ENCODE results near the gene LRRC42. TPM values are rescaled to one million over a fixed set of nuclear protein-coding genes. Genes with fewer than 3 reads are reported as not detected.

LRRC42 gene, protein sequence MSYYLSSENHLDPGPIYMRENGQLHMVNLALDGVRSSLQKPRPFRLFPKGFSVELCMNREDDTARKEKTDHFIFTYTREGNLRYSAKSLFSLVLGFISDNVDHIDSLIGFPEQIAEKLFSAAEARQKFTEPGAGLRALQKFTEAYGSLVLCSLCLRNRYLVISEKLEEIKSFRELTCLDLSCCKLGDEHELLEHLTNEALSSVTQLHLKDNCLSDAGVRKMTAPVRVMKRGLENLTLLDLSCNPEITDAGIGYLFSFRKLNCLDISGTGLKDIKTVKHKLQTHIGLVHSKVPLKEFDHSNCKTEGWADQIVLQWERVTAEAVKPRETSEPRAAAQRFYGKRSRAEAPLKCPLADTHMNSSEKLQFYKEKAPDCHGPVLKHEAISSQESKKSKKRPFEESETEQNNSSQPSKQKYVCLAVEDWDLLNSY
- total RNA-seq = 13.8 TPM
- long read RNA-seq, transcript LRRC42-203 (9 exons, 2,037 nt) = major isoform, 5 of 12 reads
- long read RNA-seq, partial matches to known transcripts = 0 of 12 reads
- long read RNA-seq, other reads (novel, unspliced or antisense) = 3 of 12 reads

DNA sequence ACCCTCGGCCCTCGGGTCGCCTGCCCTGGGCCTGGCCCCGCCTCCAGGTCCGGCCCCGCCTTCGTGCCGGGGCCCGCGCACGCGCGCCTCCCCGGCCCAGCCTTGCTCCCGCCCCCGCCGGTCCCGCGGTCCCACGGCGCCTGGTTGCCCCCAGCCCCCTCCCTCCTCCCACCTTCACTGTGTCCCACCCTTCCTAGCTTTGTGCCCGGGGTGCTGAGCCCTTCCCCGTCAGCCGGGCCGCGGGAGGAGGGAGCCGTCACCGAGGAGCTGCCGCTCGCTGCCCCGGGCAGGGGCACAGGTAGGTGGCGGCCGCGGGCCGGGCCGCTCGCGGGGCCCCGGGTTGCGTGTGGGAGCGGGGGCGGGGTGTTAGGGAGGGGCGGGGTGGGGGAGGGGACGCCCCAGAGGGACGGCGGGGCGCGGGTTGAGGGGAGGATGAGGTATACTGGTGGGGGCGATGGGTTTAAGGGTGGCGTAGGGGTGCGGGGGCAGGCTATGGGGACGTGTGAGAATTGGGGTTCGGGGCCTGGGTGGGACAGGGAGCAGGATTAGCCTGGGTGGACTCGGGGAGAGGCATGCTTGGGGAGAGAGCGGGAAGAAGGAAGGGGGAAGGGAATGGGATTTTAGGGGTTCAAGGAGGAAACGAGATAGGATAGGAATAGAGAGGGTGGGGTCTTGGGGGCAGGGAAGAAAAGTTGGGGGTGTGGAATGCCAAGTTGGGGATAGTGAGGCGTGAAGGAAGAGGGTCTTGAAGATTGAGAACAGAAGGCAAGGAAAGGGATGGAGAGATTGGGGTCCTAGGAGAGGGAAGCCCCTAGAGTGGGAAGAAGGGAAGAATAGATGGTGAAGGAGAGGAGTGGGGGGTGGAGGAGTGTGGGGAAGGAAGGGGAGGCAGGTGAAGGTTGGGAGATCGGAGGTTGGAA, at the start of gene LRRC42:
LRRC42 (plus strand) TSS at position 99 of the 920 bp plus-strand sequence. CDS start 5,650 bp downstream, outside the sequence.
- no peak for DNase-seq (ENCODE audit: missing footprints)
- intact Hi-C loops (cut with DNase I) = loop anchor here (2.0 to 10.0 kb wide), 5 partner anchors 56 to 818 kb away; partner anchors contain the start of genes NDC1, PARS2, TCEANC2 and TMEM59
- ATAC-seq = peak; percentile 91

DNA sequence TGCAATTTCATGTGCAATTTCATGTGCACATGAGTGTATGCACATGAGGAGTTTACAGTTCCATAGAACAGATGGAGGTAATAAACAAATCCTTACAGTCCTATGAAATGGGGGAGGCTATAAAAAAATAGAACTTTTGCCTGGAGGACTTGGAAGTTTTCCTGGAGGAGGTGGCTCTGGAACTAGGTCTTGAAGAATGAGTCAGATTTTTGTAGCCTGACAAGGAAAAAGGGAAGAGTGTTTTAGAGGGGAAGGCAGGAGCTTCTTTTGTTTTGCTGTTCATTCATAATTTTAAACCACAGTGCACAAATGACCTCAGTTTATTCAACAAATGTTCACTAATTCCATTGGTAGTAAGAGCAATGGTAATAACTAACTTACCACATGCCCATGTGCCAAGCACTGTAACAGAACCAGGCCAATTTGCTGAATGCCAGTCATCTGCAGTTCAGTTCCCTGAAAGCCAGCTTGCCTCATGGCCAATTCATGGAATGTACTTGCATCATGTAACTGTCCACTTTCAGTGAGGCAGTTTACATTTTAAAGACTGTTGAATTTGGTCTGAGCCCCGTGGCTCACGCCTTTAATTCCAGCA, 49.4 kb upstream of the LRRC42 start:
- intact Hi-C loops (cut with DNase I) = no loop called here

DNA sequence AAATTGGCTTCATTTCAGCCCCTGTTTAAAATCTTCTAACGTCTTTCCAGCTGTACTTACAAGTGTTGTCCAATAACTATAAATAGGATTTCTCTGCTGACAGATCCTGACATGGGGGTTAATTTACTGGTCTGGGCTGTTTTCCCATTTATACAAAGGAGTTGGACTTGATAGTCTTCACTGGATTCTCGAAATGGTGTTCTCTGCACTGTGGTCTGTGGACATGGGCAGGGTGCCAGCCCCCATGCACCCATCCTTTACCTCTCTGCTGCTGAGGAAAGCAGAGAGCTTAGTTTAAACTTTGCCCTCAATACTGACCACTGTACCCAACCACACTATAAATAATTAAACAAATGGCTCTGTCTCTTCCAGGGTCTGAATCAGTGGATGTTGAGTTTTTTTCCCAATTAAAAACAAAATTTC, 46.9 kb upstream of the LRRC42 start:
- intact Hi-C loops (cut with DNase I) = no loop called here
- ATAC-seq (peak; percentile 46), DNase-seq (ENCODE audit: missing footprints) (no peak)

More for the DNA sequence above, 49.4 kb upstream of the LRRC42 start:
- ATAC-seq (no peak), DNase-seq (ENCODE audit: missing footprints) (no peak)

DNA sequence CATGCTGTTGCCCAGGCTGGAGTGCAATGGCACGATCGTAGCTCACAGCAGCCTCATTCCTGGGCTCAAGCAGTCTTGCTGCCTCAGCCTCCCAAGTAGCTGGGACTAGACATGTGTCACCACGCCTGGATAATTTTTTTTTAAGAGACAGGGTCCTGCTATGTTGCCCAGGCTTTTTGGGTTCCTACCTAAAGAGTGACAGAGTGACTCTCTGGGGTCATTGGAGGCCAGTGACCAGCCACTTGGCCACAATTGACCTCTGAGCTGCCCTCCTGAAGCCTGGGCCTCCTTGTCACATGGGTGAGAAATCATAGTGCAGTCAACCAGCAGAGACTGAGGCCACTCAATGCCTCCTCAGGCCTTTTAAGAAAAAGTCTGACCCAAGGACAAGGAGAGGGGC, 46.4 kb upstream of the LRRC42 start:
- ATAC-seq (no peak), DNase-seq (ENCODE audit: missing footprints) (no peak)
- intact Hi-C loops (cut with DNase I) = no loop called here

DNA sequence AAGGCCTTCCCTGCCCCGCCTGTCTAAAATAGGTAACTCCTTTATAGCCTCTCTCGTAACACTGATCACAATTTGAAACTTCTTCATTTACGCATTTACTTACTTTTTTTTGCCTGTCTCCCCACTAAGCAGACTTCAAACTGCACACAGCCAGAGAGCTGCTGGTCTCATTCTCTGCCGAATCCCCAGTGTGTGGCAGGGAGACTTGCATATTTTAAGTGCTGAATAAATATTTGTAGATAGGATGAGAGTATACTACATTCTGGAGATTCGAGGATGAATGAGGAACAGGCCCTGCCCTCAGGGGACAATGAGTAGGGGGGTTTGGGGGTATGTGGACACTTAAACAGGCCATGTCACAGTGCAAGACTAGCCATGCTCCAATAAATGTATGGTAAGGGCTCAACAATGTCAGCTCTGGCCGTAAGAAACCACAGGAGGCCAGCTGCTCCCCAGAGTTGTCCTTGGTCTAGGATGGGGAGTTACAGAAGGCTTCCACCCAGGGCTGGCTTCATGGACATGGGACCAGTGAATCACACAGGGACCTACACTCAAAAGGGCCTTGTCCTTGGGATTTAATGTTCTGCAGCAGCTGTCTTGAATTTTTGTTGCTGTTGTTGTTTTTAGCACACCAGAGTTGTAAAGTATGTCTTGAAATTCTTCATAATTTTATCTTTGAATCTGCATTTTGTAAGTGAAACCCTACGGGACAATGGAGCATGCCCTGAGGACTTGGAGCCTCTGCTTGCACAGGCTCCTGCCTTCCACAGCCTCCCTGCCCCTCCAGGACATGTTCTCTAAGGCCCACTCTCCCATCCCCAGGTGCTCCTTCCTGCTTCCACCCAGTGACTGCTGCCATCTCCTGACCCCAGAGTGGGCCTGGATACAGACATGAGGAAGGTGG, 43.7 kb upstream of the LRRC42 start:
- DNase-seq (ENCODE audit: missing footprints) (no peak), ATAC-seq (no peak)
- intact Hi-C loops (cut with DNase I) = no loop called here

DNA sequence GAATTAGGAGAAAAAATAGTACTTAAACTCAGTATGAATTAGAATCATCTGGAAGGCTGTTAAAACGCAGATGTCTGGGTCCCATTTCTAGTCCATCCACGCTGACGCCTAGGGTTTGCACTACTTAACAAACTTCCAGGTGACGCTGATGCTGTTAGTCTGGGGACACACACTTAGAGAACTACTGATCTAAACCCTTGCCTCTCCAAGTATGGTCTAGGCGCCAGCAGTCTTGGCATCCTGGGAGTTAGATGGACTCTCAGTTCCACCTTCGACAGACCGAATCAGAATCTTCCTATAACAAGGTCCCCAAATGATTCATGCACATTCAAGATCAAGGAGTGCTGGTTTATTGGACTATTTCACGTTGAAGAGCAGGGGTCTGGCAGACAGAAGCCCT, 40.6 kb upstream of the LRRC42 start:
- ATAC-seq (no peak), DNase-seq (ENCODE audit: missing footprints) (no peak)
- intact Hi-C loops (cut with DNase I) = no loop called here

DNA sequence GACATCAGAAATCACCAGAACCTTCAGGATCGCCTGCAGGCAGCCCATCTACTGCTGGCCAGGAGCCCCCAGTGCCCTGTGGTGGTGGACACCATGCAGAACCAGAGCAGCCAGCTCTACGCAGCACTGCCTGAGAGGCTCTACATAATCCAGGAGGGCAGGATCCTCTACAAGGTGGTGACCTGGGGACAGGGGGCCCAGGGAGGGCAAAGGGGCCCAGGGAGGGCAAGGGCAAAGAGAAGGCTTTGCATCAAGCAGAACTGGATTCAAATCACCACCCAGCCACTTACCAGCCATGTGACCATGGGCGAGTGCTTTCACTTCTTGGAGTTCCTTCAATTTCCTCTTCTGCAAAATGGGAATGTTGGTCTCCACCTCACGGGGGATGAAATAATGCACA, 40.0 kb upstream of the LRRC42 start:
- intact Hi-C loops (cut with DNase I) = no loop called here
- DNase-seq (ENCODE audit: missing footprints) (no peak), ATAC-seq (no peak)

DNA sequence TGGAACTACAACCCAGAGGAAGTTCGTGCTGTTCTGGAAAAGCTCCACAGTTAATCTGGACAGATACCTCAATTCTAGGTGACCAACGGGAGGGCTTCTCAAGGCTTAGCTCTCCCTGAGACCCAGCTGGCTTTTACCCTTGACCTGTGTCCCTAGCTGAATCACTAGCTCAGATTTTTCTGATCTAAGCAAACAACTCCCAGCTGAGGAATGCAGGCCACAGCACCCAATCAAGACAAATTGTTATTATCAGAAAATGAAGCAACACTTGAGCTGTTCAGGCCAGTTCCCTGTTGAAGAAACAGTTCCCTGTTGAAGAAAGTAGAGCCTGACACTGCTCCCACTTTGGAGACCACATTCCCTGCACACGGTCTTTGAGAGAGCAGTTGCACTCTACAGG, 36.2 kb upstream of the LRRC42 start:
- DNase-seq (ENCODE audit: missing footprints) (no peak), ATAC-seq (no peak)
- intact Hi-C loops (cut with DNase I) = no loop called here

DNA sequence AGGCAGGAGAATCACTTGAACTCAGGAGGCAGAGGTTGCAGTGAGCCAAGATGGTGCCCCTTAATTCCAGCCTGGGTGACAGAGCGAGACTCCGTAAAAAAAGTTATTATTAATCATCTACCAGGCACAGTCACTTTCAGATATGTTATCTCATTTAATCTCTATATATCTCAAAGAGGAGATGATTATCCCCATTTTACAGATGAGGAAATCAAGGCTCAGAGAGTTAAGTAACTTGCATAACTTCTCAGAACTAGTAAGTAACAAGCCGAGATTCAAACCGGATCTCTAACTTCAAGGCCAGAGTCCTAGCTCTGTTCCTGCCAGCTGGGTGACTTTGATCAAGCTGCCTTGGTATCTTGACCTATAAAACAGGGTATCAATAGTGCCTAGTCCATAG, 34.7 kb upstream of the LRRC42 start:
- intact Hi-C loops (cut with DNase I) = no loop called here
- DNase-seq (ENCODE audit: missing footprints) = no peak
- no peak for ATAC-seq

DNA sequence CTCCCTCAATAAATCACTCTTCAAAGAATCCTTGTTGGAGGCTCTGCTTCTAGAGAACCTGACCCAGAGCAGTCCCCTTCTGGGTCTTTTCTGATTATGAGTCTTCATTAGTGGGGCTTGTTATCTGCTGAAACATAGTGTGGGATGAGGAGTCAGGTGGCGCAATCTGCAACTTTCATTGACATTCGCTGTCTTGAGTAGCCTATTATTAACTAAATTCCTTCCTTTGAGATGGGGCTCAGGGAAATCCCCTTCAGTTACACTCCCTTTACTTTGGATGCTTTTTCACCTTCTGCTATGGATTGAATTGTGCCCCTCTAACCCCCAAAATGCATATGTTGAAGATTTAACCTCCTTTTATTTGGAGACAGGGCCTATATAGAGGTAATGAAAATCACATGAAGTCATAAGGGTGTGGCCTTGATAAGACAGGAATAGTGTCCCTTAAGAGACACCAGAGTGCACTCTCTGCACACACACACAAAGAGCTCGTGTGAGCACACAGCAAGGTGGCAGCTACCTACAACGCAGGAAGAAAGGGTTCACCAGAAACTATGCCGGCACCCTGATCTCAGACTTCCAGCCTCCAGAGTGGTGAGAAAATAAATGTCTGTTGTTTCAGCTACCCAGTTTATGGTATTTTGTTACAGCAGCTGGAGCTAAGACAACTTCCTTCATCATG, 32.7 kb upstream of the LRRC42 start:
- ATAC-seq (no peak), DNase-seq (ENCODE audit: missing footprints) (no peak)
- intact Hi-C loops (cut with DNase I) = no loop called here

DNA sequence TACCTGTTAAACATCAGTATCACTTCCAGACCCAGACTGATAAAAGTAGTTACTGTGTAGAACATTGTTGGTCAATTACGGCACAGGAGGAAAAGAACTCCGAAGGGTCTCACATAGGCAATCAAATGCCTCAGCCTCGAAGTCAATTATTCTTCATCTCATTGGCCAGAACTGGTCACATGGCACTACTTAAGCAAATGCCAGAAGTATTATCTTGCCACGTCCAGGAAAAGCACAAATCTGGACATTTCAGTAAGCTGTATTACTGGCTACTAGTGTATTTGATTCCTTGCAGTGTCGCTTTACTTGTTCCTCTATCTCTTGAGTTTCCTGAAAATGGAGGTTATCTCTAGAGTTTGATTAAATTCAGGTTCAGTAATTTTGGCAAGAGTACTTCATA, 27.8 kb upstream of the LRRC42 start:
- no peak for DNase-seq (ENCODE audit: missing footprints)
- intact Hi-C loops (cut with DNase I) = no loop called here
- no peak for ATAC-seq

DNA sequence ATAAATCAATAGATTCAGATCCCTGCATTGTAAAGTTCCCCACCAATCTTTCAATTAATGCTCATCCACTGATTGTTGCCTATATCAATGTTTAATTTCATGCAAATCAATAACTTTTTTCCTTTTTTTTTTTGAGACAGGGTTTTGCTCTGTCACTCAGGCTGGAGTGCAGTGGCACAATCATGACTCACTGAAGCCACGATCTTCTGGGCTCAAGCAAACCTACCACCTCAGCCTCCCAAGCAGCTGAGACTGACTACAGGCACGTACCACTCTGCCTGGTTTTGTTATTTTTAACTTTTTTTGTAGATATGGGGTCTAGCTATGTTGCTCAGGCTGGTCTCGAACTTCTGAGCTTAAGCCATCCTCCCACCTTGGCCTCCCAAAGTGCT, 26.5 kb upstream of the LRRC42 start:
- no peak for ATAC-seq
- intact Hi-C loops (cut with DNase I) = no loop called here
- no peak for DNase-seq (ENCODE audit: missing footprints)

DNA sequence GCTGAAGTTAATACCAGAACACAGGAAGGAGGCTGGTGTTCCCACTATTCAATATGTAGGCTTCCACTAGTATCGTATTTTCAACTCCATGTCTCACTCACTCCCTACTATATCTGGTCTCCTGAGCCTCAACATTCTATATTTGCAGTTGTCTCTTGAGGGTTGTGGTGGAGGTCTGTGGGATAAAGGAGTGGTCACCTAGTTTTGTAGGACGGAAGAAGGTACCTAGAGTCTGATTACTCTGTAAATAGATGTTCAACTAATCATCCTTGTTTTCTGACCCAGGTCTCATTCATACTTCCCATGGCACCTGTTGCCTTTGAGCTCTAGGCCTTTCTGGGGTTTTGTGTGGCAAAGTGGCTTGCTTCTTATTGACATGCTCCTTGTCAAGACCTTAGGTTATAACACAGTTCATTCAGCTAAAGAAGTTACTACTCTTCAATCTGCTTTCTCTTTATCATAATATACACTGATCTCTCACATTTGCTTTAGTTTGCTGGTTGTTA, 18.7 kb upstream of the LRRC42 start:
- intact Hi-C loops (cut with DNase I) = no loop called here
- DNase-seq (ENCODE audit: missing footprints) = no peak
- no peak for ATAC-seq

DNA sequence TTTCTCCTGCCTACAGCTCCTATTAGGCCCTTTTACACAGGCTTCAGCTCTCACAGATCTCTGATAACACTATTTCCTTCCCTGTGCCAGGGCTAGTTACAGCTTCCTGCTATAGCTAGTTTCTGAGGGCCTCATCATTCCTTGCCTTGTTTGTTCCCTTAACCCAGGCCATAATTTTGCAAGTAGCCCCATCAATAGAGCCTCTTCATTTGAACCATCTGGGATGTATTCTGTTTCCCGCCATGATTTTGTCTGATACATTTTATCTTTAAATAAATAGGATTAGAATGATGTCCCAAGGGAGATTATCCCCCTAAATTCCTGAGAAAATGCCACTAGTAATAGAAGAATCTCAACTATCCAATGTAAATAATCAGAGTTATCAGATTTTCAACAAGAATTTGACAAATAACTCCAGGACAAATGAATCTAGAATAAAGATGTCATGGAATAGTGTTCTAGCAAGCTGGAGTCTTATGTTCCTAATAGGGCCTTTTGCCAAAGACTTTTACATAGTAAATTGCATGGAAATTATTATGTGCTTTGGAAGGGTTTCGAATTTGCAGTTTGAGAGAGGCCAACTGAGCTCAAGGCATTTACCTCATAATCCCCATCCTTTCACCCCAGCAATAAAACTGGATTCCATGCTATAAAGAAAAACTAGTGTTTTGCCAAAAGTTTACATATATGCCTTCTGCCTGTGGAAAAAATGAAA, 16.7 kb upstream of the LRRC42 start:
- DNase-seq (ENCODE audit: missing footprints) (no peak), ATAC-seq (no peak)
- intact Hi-C loops (cut with DNase I) = no loop called here

DNA sequence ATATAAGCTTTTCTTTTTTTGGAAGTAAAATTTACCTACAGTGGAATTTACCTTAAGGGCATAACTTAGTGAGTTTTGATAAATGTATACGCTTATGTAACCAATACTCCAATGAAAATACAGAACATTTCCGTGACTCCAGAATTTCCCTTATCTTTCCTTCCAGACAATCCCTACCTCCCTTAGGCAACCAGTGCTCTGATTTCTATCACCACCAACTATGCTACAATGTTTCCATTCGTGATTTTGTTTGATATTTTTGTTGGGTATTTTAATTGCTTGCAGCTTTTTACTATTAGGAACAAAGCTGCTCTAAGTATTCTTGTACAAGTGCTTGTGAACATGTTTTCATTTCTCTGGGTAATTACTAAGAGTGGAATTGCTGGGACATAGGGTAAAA, 15.2 kb upstream of the LRRC42 start:
- intact Hi-C loops (cut with DNase I) = no loop called here
- no peak for ATAC-seq
- DNase-seq (ENCODE audit: missing footprints) = no peak

DNA sequence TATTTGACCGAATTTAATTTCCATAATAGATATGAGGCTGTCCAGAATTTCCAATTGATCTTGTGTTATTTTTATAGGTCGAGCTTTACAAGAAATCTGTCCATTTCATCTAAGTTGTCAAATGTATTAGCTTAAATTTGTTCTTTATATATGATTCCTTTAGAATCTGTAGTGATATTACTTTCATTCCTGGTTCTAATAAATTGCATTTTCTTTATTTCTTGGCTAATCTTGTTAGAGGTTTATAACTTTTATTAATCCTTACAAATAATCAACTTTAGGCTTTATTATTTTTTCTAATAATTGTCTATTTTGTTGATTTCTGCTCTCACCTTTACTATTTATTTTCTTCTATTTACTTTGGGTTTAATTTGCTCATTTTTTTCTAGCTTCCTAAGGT, 14.6 kb upstream of the LRRC42 start:
- ATAC-seq (no peak), DNase-seq (ENCODE audit: missing footprints) (no peak)
- intact Hi-C loops (cut with DNase I) = no loop called here

Measured in Right ventricle myocardium inferior (tissue), 1 donor.